Measurements from ENCODE around the gene FXYD6. TPM values are rescaled to one million over a fixed set of nuclear protein-coding genes. Genes with fewer than 3 reads are reported as not detected.

Gene FXYD6
- total RNA-seq, 1 donor, result 1.3 TPM

DNA sequence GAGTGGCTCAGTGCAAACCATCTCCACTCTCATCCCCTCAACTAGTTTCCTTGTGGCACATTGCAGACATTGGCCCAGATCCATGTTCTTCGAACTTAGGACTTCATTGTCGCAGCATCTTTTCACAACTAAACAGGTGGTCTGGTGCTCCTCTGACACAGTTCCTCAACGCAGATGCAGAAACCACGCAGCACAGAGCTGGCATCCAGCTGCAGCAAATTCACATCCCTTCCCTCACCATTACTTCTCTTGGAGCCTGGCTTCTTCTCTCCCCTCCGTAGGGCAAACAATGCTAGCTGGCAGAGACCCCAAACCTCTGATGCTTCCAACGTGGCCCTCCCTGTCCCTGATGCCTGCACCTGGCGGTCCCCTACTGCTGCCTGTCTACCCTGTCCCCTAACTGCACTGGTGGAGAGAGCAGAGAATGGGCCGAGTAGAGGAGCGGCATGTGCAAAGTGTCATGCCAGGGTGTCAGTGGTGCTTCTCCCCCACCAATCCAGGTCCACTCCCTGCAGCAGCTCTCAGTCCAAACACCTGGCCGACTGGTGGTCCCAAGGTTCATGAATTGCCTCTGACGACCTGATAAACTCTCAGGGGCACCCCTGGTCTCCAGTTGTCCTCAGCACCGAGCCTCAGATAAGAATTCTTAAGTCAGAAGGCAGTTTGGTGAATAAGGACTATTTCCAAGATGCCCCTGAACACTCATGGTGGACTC, 34.6 kb upstream of the FXYD6 start:
- TF ChIP-seq CTCF (IDR thresholded peaks at IDR 0.05; ENCODE audit: insufficient read depth, low read length), result no peak

GRCh38 chr11:117910525-117910924, 34.1 kb upstream of the FXYD6 start:
- DNase-seq (ENCODE audit: low read depth), result no peak
- TF ChIP-seq CTCF (IDR thresholded peaks at IDR 0.05; ENCODE audit: insufficient read depth, low read length), result no peak

More for the DNA sequence above, 34.6 kb upstream of the FXYD6 start:
- no peak overlapping the region for H3K4me3 ChIP-seq (ENCODE audit: low read depth, low read length)
- DNase-seq (ENCODE audit: low read depth), result no peak

DNA sequence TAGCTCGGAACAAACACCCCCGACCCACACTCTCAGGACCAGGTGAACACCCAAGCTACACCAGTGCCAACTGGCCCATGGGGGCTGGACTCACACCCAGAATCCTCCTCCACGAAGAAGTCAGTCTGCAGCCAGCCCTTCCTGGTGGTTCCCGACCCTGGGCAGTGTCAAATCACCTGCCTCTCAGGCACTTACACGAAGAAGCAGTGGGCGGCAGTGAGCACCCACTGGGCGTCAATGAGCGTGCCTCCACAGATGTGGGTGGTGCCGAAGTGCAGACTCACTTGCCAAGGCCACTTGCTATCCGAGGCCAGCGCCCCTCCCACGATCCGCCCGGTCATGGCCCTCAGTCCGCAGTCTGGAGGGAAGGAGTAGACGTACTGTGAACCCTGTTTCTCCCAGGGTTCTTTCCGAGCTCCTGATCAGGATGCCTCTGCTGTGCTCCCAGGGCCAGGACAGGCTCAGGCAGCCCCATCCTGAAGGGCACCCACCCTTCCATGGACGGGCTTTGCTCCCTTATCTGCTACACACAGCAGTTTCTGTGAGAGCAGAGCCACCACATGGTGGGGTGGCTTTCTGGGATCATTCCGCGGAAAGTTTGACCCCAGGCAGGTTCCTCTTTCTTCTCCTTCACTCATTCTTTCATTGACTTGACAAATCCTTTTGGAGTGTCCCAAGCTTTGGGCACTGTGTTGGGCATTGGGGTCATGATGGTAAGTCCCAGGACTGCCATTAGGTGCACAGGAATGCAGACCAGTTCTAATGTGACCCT, 33.3 kb upstream of the FXYD6 start:
- H3K4me3 ChIP-seq (ENCODE audit: low read depth, low read length), result no peak overlapping the region
- no peak for DNase-seq (ENCODE audit: low read depth)
- TF ChIP-seq CTCF (IDR thresholded peaks at IDR 0.05; ENCODE audit: insufficient read depth, low read length), result no peak

More at GRCh38 chr11:117910525-117910924, 34.1 kb upstream of the FXYD6 start:
- no peak overlapping the region for H3K4me3 ChIP-seq (ENCODE audit: low read depth, low read length)

GRCh38 chr11:117908959-117909610, 32.6 kb upstream of the FXYD6 start:
- DNase-seq (ENCODE audit: low read depth), result no peak
- no peak for TF ChIP-seq CTCF (IDR thresholded peaks at IDR 0.05; ENCODE audit: insufficient read depth, low read length)
- H3K4me3 ChIP-seq (ENCODE audit: low read depth, low read length), result no peak overlapping the region

DNA sequence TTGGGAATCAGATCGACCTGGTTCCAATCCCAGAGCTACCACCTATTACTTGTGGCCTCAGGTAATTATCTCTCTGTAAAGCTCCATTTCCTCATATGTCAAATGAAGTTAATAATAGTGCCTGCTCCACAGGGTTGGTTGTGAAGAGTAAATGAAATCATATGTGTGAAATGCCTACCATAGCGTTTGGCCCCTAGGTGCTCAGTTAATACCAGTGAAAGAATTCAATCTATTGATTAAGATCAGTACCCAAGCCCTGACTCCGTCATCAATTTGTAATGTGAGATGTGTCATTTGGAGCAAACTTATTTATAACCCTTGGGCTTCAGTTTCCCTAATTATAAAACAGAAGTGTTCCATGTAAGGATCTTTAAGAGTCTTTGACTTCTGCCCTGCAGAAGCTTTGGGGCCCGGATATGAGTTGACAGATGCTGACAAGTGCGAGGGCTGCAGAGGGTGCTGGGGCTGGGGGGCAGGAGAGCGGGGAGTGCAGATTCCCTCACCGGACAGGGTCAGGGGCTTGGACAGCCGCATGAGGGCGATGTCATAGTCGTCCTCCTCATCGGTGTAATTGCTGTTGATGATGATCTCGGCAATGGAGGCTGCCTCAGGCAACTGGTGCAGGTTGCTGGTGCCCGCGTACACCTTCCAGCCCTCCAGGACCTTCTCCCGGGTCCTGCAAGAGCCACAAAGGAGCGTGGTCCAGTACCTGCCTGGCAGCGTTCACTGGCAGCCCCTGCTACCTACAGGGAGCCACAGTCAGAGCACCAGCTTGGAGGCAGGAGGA, 31.8 kb upstream of the FXYD6 start:
- TF ChIP-seq CTCF (IDR thresholded peaks at IDR 0.05; ENCODE audit: insufficient read depth, low read length), result no peak

More for the DNA sequence above, 31.8 kb upstream of the FXYD6 start:
- no peak for DNase-seq (ENCODE audit: low read depth)
- H3K4me3 ChIP-seq (ENCODE audit: low read depth, low read length), result no peak overlapping the region
